Fibroblast of the aortic adventitia (primary cell): ENCODE data around the gene SNORC. TPM values are rescaled to one million over a fixed set of nuclear protein-coding genes. Genes with fewer than 3 reads are reported as not detected.

Experiments
- DNase-seq: peaks from one replicate; pipeline ENCODE4 v3.0.0-alpha.2; 2010; ENCODE audit warnings: low read depth
- H3K4me3 ChIP-seq: 2 replicates; pipeline ENCODE4 v1.5.1; 2011; ENCODE audit warnings: low read depth, mild to moderate bottlenecking, control low read depth, low read length, moderate library complexity
- total RNA-seq: library from RNA; depleted of rRNA; stranded (reverse); fragments of >200 nt; gene quantifications from 2 replicates; pipeline ENCODE4 v1.2.3, GENCODE V29; 2012; ENCODE audit warnings: low replicate concordance
- TF ChIP-seq, protein P1 (sequence below): IDR thresholded peaks from 2 replicates; pipeline ENCODE4 v1.5.1; 2011; ENCODE audit warnings: mild to moderate bottlenecking, low read length, control low read depth, inconsistent platforms; ENCODE audit not compliant: insufficient read depth

Gene SNORC
- total RNA-seq, 1 donor: 0.72 TPM

GRCh38 chr2:232865165-232865564 lies 4.9 kb upstream of the SNORC start:
- DNase-seq: no peak
- no peak overlapping the region for H3K4me3 ChIP-seq
- TF ChIP-seq, protein P1, sequence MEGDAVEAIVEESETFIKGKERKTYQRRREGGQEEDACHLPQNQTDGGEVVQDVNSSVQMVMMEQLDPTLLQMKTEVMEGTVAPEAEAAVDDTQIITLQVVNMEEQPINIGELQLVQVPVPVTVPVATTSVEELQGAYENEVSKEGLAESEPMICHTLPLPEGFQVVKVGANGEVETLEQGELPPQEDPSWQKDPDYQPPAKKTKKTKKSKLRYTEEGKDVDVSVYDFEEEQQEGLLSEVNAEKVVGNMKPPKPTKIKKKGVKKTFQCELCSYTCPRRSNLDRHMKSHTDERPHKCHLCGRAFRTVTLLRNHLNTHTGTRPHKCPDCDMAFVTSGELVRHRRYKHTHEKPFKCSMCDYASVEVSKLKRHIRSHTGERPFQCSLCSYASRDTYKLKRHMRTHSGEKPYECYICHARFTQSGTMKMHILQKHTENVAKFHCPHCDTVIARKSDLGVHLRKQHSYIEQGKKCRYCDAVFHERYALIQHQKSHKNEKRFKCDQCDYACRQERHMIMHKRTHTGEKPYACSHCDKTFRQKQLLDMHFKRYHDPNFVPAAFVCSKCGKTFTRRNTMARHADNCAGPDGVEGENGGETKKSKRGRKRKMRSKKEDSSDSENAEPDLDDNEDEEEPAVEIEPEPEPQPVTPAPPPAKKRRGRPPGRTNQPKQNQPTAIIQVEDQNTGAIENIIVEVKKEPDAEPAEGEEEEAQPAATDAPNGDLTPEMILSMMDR: no peak

DNA sequence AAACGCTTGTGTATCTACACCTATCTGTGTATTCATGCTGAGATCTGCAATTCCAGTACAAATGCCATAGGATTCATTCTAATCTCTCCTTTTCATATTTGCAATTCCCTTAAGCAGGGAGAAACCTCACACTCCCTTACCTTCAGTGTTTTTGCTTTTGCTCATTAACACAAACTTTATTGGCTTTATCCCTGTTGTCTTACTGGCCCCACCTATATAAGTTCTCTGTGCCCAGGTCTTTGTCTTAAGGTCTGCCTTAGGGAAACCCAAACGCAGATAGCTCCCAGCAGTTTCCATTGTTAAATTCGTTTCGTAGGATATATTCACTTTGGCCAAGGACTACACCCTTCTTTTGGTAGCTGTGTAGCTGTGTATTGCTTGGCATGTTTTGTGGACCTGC lies 4.0 kb upstream of the SNORC start:
- TF ChIP-seq, protein P1: no peak
- no peak overlapping the region for H3K4me3 ChIP-seq

DNA sequence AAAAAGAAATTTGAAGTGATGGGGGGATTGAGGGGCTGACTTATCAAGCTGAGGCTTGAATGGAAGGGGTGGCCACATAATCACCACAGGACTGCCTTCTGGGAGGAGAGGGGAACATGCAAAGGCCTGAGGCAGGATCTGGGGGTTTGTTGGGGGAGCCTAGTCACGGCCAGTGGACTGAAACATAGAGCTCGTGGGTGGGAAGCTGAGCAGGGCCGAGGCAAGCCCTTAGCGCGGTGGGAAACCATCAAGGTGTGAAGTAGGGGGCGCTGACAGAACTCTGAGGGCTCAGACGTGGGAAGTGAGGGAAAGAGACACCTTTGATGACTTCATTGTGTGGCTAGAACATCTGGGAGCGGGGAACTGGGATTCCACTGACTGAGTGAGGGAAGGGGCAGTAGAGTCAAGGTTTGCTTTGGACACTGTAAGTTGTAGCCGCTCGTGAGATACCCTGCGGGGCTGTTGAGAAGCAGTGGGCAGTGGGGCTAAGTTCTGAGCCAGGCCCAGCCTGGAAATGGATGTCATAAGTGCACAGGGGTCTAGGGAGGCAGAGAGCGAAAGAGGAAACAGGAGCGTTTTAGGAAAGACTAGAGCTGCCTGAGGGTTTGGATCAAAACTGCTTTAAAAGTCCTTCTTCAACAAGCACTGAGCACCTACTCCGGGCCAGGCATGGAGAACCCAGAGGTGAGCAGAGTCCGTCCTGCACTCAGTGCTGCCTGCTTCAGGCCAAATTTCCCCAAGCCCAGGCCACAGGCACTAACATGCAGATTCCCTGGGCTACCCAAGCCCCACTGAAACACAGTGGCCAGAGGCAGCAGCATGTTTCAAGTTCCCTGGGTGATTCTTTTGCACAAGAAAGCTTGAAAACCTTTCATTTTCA lies 686 bp upstream of the SNORC start:
- DNase-seq: no peak
- TF ChIP-seq, protein P1: no peak
- no peak overlapping the region for H3K4me3 ChIP-seq

More for the DNA sequence above, 4.0 kb upstream of the SNORC start:
- no peak for DNase-seq

DNA sequence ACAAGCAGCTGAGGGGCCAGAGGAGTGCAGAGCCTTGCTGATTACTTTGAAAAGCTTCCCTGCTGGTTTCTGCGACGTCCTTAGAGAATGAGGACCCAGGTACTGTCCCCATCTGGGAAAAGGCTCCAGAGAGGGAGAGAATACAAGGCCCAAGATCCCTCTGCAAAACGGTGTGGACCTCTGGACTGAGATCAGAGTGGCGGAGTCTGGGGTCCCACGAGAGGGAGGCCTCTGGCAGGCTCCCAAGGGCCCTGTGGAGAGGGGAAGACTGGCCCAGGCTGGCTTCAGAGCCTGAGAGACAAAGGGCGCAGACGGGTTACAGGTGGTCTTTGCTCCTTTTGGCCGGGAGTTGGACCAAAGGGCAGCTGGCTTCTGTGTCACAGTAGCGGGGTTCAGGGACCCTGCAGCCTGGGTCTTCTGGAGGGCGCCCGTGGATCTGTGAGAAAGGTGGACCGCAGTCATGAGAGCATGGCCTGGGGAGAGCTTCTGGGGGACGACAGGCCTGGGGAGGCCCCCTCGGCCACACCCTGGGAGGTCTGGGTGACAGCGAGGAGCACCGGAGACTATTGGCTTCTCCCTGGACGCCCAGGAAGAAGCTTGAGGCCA lies 805 bp downstream of the SNORC start:
- no peak for DNase-seq
- TF ChIP-seq, protein P1: no peak
- H3K4me3 ChIP-seq: no peak overlapping the region

DNA sequence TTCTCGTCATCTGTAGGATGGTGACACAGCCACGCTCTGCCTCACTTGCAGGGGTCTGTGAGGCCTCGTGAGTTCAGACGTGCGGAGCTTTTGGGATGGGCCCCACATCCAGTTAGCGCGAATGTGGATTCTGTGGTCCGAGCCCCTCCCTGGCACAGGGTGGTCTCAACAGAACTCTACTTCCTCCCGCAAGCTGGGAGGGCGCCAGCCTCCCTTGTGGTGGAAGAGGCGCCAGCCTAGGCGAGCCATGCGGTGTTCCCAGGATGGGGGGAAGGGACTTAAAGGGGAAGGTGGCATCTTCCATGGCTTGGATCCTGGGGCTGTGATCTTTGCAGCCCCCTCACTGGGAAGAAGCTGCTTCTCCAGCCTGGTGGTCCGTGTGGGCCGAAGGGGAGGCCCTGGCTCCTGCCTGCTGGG lies 1.4 kb downstream of the SNORC start:
- H3K4me3 ChIP-seq: no peak overlapping the region
- TF ChIP-seq, protein P1: no peak
- no peak for DNase-seq

DNA sequence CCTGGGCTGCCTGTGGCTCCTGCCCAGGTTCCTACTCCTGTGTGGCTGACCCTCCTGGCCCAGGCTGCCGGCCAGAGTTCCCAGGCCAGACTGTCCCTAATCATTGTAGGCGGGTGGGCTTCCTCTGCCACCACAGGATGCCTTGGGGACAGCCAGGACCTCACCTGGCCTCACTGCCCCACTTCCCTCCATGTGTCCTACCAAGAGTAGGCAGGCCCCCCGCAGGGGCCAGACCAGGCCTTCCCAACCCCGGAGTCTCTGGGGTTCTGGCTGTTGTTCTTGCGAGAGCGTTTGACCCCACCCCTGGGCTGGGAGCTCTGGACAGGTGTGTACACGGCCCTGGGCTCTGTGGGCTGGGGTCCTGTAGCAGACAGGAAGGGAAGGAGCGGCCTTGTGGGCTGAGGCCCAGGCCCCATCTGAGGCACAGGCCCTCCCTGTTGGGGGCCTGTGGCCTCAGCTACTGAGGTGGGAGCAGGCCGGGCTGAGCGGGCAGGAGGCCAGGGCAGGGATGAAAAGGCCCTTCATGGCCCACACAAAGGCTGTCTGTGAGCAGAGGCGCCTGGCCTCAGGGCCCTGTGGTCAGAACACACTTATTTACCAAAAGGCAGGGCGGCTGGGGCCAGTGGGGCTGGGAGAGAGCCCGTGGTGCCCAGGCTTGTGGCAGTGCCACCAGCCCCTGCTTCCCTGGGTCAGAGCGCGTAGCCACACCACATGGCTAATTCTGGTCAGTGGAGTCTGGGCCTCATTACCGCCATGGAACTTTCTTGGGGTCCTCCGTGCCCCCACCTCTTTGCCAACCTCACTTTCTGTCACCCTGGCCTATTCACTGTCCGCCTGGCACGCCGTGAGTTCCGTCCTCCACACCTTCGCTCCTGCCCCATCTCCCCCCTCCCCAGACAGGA lies 2.0 kb downstream of the SNORC start:
- no peak overlapping the region for H3K4me3 ChIP-seq
- no peak for DNase-seq
- TF ChIP-seq, protein P1: no peak
